T-helper 1 cell treated with Interleukin-12 subunit alpha and Interleukin-12 subunit beta and Interleukin-4 antibody, amounts not matched to agents 30 μg/mL and 1 μg/mL, for 36 hours (primary cell): ENCODE measurements around the gene CD209.

Source experiments
- H3K27ac Mint-ChIP-seq: one replicate; pipeline ENCODE4 v1.8.0; 2021; ENCODE audit warnings: mild to moderate bottlenecking, mixed read lengths
- H3K27me3 Mint-ChIP-seq: one replicate; pipeline ENCODE4 v1.8.0; 2021; ENCODE audit warnings: low read depth, mixed read lengths
- H3K36me3 Mint-ChIP-seq: one replicate; pipeline ENCODE4 v1.8.0; 2021; ENCODE audit warnings: low read depth, mixed read lengths
- H3K4me1 Mint-ChIP-seq: one replicate; pipeline ENCODE4 v1.8.0; 2021; ENCODE audit warnings: low read depth, mixed read lengths
- H3K4me3 Mint-ChIP-seq: one replicate; pipeline ENCODE4 v1.8.0; 2021; ENCODE audit warnings: mild to moderate bottlenecking, moderate library complexity, mixed read lengths
- H3K9me3 Mint-ChIP-seq: one replicate; pipeline ENCODE4 v1.8.0; 2021; ENCODE audit warnings: mixed read lengths

Gene CD209

GRCh38 chr19:7737215-7737614 lies 10.1 kb downstream of the CD209 start:
- Mint-ChIP-seq H3K9me3 (no peaks in the 10 kb centered on the region), H3K27me3 (peaks cover 24% of the 10 kb centered on the region), H3K36me3 (no peaks in the 10 kb centered on the region), H3K4me3 (no peak overlapping the region), H3K27ac (no peak overlapping the region), H3K4me1 (no peaks in the 10 kb centered on the region)

- Mint-ChIP-seq H3K27ac (no peak overlapping the region), H3K4me1 (no peaks in the 10 kb centered on the region), H3K27me3 (peaks cover 34% of the 10 kb centered on the region), H3K36me3 (no peaks in the 10 kb centered on the region), H3K4me3 (no peak overlapping the region), H3K9me3 (no peaks in the 10 kb centered on the region)
Measured at GRCh38 chr19:7736148-7736547, 11.2 kb downstream of the CD209 start.

- Mint-ChIP-seq H3K36me3 (no peaks in the 10 kb centered on the region), H3K27ac (no peak overlapping the region), H3K9me3 (no peaks in the 10 kb centered on the region), H3K4me3 (no peak overlapping the region), H3K27me3 (peaks cover 44% of the 10 kb centered on the region), H3K4me1 (no peaks in the 10 kb centered on the region)
Measured at GRCh38 chr19:7734220-7735203, 12.8 kb downstream of the CD209 start.

- no peaks in the 10 kb centered on the region for H3K9me3 Mint-ChIP-seq
- no peak overlapping the region for H3K4me3 Mint-ChIP-seq
- H3K36me3 Mint-ChIP-seq: no peaks in the 10 kb centered on the region
- no peak overlapping the region for H3K27ac Mint-ChIP-seq
- peaks cover 55% of the 10 kb centered on the region for H3K27me3 Mint-ChIP-seq
- H3K4me1 Mint-ChIP-seq: no peaks in the 10 kb centered on the region
Measured at GRCh38 chr19:7733376-7733775, 14.0 kb downstream of the CD209 start.

- H3K27me3 Mint-ChIP-seq: peaks cover 66% of the 10 kb centered on the region
- no peak within 1 kb of the TSS for H3K4me3 Mint-ChIP-seq
- no peaks in the 10 kb centered on the region for H3K4me1 Mint-ChIP-seq
- H3K9me3 Mint-ChIP-seq: no peaks in the 10 kb centered on the region
- H3K36me3 Mint-ChIP-seq: no peaks in the 10 kb centered on the region
- no peak within 1 kb of the TSS for H3K27ac Mint-ChIP-seq
Measured at GRCh38 chr19:7732045-7732444, 15.3 kb downstream of the CD209 start, which contains the start of gene CLEC4G. TSS of gene CLEC4G (minus strand) at chr19:7732110. CDS start at chr19:7732102, 8 bp downstream.

- no peaks in the 10 kb centered on the region for H3K4me1 Mint-ChIP-seq
- H3K9me3 Mint-ChIP-seq: no peaks in the 10 kb centered on the region
- peaks cover 66% of the 10 kb centered on the region for H3K27me3 Mint-ChIP-seq
- H3K4me3 Mint-ChIP-seq: no peak overlapping the region
- no peaks in the 10 kb centered on the region for H3K36me3 Mint-ChIP-seq
- H3K27ac Mint-ChIP-seq: no peak overlapping the region
Measured at GRCh38 chr19:7731615-7732014, 15.7 kb downstream of the CD209 start.

DNA sequence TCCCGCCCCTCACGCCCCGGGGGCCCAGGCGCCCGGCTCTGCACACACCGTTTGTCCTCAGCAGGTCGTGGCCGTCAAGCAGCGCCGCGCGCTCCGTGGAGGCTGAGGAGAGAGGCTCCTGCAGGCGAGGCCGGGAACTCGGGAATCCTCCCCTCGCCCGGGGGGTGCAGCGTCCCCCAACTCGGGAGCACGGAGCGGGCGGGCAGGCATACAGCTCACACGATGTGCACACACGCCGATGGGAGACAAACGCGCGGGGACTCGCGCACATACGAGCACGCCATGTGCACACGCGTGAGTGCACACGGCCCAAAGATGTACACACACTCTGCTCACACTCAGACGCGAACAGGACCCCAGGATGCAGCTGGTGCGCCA lies 16.1 kb downstream of the CD209 start:
- H3K27ac Mint-ChIP-seq: no peak overlapping the region
- H3K27me3 Mint-ChIP-seq: peaks cover 66% of the 10 kb centered on the region
- H3K4me3 Mint-ChIP-seq: no peak overlapping the region
- no peaks in the 10 kb centered on the region for H3K9me3 Mint-ChIP-seq
- H3K36me3 Mint-ChIP-seq: no peaks in the 10 kb centered on the region
- H3K4me1 Mint-ChIP-seq: no peaks in the 10 kb centered on the region

- Mint-ChIP-seq H3K27ac (no peak overlapping the region), H3K36me3 (no peaks in the 10 kb centered on the region), H3K4me3 (no peak overlapping the region), H3K4me1 (no peaks in the 10 kb centered on the region), H3K9me3 (no peaks in the 10 kb centered on the region), H3K27me3 (peaks cover 63% of the 10 kb centered on the region)
Measured at GRCh38 chr19:7730286-7731217, 16.8 kb downstream of the CD209 start.

GRCh38 chr19:7729831-7730285 lies 17.5 kb downstream of the CD209 start:
- no peak overlapping the region for H3K4me3 Mint-ChIP-seq
- no peaks in the 10 kb centered on the region for H3K4me1 Mint-ChIP-seq
- H3K36me3 Mint-ChIP-seq: no peaks in the 10 kb centered on the region
- no peak overlapping the region for H3K27ac Mint-ChIP-seq
- H3K27me3 Mint-ChIP-seq: peaks cover 57% of the 10 kb centered on the region
- no peaks in the 10 kb centered on the region for H3K9me3 Mint-ChIP-seq

DNA sequence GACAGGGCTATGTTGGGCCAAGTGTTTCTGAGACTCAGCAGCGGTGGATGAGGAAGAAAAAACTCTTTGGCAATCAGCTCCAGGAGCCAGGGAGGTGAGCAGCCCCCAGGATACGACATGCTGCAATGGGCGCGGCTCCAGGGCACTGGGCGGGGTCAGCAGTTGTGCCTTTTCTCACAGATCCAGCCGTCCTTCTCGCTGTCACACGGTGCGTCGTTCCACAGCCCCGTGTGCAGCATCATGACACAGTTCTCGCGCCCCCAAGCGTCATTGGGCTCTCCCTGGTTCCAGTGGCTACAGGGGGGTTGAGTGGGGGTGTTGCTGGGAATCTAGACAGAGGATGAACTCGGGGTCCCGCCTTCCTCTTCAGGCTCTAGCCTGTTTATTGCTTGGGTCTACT lies 18.1 kb downstream of the CD209 start:
- Mint-ChIP-seq H3K4me3 (no peak overlapping the region), H3K4me1 (no peaks in the 10 kb centered on the region), H3K36me3 (no peaks in the 10 kb centered on the region), H3K9me3 (no peaks in the 10 kb centered on the region), H3K27ac (no peak overlapping the region), H3K27me3 (peaks cover 51% of the 10 kb centered on the region)

- peaks cover 30% of the 10 kb centered on the region for H3K27me3 Mint-ChIP-seq
- H3K36me3 Mint-ChIP-seq: no peaks in the 10 kb centered on the region
- H3K27ac Mint-ChIP-seq: no peak overlapping the region
- no peaks in the 10 kb centered on the region for H3K4me1 Mint-ChIP-seq
- H3K4me3 Mint-ChIP-seq: no peak overlapping the region
- no peaks in the 10 kb centered on the region for H3K9me3 Mint-ChIP-seq
Measured at GRCh38 chr19:7725791-7726190, 21.5 kb downstream of the CD209 start.

DNA sequence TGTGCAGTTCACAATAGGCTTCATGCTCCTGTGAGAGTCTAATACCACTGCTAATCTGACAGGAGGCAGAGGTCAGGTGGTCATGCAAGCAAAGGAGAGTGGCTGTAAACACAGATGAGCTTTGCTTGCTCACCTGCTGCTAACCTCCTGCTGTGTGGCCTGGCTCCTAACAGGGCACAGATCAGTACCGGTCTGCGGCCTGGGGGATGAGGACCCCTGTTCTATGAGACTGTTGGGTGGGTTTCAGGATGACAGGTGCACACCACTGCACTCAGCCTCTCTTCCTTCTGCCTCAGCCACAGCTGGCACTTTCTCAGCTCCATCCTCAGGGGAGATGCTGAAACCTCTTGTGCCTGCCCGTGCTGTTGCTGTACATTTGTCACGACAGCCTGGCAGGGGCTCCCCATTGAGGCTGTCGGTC lies 25.1 kb downstream of the CD209 start:
- H3K9me3 Mint-ChIP-seq: no peaks in the 10 kb centered on the region
- H3K27ac Mint-ChIP-seq: no peak overlapping the region
- no peaks in the 10 kb centered on the region for H3K4me1 Mint-ChIP-seq
- H3K36me3 Mint-ChIP-seq: no peaks in the 10 kb centered on the region
- no peak overlapping the region for H3K4me3 Mint-ChIP-seq
- H3K27me3 Mint-ChIP-seq: peaks cover under 1% of the 10 kb centered on the region

DNA sequence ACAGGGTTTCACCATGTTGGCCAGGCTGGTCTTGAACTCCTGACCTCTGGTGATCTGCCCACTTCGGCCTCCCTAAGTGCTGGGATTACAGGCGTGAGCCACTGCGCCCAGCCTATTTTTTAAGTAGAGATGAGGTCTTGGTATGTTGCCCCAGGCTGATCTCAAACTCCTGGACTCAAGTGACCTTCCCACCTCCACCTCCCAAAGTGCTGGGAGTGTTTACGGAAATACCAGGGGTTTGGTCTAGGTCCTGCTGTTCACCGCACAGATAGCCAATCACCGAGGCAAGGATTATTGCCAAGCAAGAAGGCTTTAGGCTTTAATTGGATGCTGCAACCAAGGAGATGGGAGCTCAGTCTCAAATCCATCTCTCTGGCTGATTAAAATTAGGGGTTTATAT lies 27.0 kb downstream of the CD209 start:
- no peak overlapping the region for H3K4me3 Mint-ChIP-seq
- no peak overlapping the region for H3K27ac Mint-ChIP-seq
- H3K9me3 Mint-ChIP-seq: peaks cover 6% of the 10 kb centered on the region
- no peaks in the 10 kb centered on the region for H3K27me3 Mint-ChIP-seq
- H3K4me1 Mint-ChIP-seq: no peaks in the 10 kb centered on the region
- H3K36me3 Mint-ChIP-seq: no peaks in the 10 kb centered on the region

DNA sequence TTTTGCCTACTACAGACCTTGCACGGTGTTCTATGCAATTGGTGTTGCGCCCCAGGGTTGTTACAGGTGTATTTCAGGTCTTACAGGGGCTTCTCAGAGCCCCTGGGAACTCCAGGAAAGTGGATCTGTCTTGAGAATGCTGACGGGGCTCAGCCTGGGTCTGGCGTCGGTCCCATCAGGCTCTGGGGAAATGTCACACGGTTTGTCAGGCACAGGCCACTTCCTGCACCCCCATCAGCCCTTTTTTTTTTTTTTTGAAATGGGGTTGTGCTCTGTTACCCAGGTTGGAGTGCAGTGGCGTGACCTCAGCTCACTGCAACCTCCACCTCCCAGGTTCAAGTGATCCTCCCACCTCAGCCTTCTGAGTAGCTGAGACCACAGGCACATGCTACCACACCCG lies 28.7 kb downstream of the CD209 start:
- no peak overlapping the region for H3K4me3 Mint-ChIP-seq
- H3K36me3 Mint-ChIP-seq: no peaks in the 10 kb centered on the region
- no peaks in the 10 kb centered on the region for H3K4me1 Mint-ChIP-seq
- H3K9me3 Mint-ChIP-seq: peaks cover 6% of the 10 kb centered on the region
- no peaks in the 10 kb centered on the region for H3K27me3 Mint-ChIP-seq
- no peak overlapping the region for H3K27ac Mint-ChIP-seq
